Stomach (tissue), 9 donors: Measurements from ENCODE around the gene ZBTB2. TPM values are rescaled to one million over a fixed set of nuclear protein-coding genes. Genes with fewer than 3 reads are reported as not detected.

ENCODE experiments used
- DNase-seq, 2 donors: peaks; one replicate each; pipeline versions ENCODE4 v3.0.0 to v3.0.0-alpha.2; 2013 to 2019
- H3K27ac ChIP-seq, 5 donors: fragments of 200-600 bp in 4 of 5; sonication (generic) in 4 of 5; one replicate each; pipeline ENCODE4 v1.5.1; 2013 to 2019; ENCODE audit warnings: mild to moderate bottlenecking in 1 of 5, moderate library complexity in 1 of 5
- H3K27me3 ChIP-seq, 3 donors: fragments of 200-600 bp; sonication (generic); one replicate each; pipeline ENCODE4 v1.5.1; 2017 to 2019; ENCODE audit warnings: mixed run types in 1 of 3
- H3K36me3 ChIP-seq, 4 donors: fragments of 200-600 bp; sonication (generic); 1 replicate in 3 of 4; 2 replicates in 1 of 4; pipeline ENCODE4 v1.5.1; 2016 to 2019
- H3K4me1 ChIP-seq, 4 donors: fragments of 200-600 bp; sonication (generic); one replicate each; pipeline ENCODE4 v1.5.1; 2016 to 2019
- H3K4me3 ChIP-seq, 4 donors: fragments of 200-600 bp; sonication (generic) in 3 of 4; one replicate each; pipeline ENCODE4 v1.5.1; 2016 to 2019; ENCODE audit warnings: mild to moderate bottlenecking in 1 of 4
- H3K9me3 ChIP-seq, 4 donors: fragments of 200-600 bp; sonication (generic); one replicate each; pipeline ENCODE4 v1.5.1; 2016 to 2019
- CTCF ChIP-seq, 7 experiments: fragments of 450-650 bp in 4 of 7; fragments of 200-600 bp in 3 of 7; sonication (generic) in 3 of 7; IDR thresholded peaks; one replicate each; pipeline ENCODE4 v1.5.1; 2016 to 2019; ENCODE audit warnings: antibody characterized with exemption in 7 of 7, control low read depth in 2 of 7, mild to moderate bottlenecking in 1 of 7
- EP300 ChIP-seq: sonication (generic); formaldehyde crosslinking; IDR thresholded peaks from one replicate; pipeline ENCODE4 v1.6.1; 2017; ENCODE audit warnings: antibody characterized with exemption
- POLR2A ChIP-seq, 4 donors: fragments of 450-650 bp; IDR thresholded peaks; one replicate each; pipeline ENCODE4 v1.6.1; 2016; ENCODE audit warnings: antibody characterized with exemption in 4 of 4, control low read depth in 2 of 4, mild to moderate bottlenecking in 1 of 4, moderate library complexity in 1 of 4
- POLR2AphosphoS5 ChIP-seq, 3 donors: sonication (generic); formaldehyde crosslinking; IDR thresholded peaks; one replicate each; pipeline ENCODE4 v1.6.1; 2016; ENCODE audit warnings: antibody characterized with exemption in 3 of 3
- WGBS, 5 donors: extraction: QIAGEN DNeasy Blood & Tissue Kit in 3 of 5; methylation state at CpG; one replicate each; pipeline versions ENCODE4 v1.1.5 to v1.1.7; 2013 to 2018; 5-methylcytosine and 5-hydroxymethylcytosine counted together
- intact Hi-C: fragments of 100-400 bp; cut with DNase I; formaldehyde crosslinking; loops from one replicate; pipeline ENCODE4 v1.15.1; 2023; ENCODE audit warnings: low total_unique reads
- polyA plus RNA-seq, 3 donors: library from polyadenylated mRNA; stranded (reverse); fragments of 200-250 nt; gene quantifications; one replicate each; pipeline ENCODE4 v1.2.3, GENCODE V29; 2013
- total RNA-seq, 5 donors: library from RNA; depleted of rRNA; stranded (reverse); fragments of >200 nt; gene quantifications; one replicate each; pipeline versions ENCODE4 v1.1.0 to v1.2.3, GENCODE V29; 2014 to 2016
- donor health status: healthy with polysubstance abuse.
- donor health status: Bipolar disorder and iron deficiency.
- donor health status: healthy.

The ZBTB2 gene
- total and polyA plus RNA-seq, 8 donors: 0.89 to 19.1 (median 7.5) TPM

GRCh38 chr6:151413372-151414145 is 22.2 kb upstream of the ZBTB2 start:
- TF ChIP-seq POLR2AphosphoS5 (IDR thresholded peaks at IDR 0.05): no peak
- no peak for TF ChIP-seq EP300
- no peak for TF ChIP-seq POLR2A (IDR thresholded peaks at IDR 0.05)
- TF ChIP-seq CTCF (IDR thresholded peaks at IDR 0.05): no peak
- no peaks in the 10 kb centered on the region for H3K4me1 ChIP-seq
- no peaks in the 10 kb centered on the region for H3K27me3 ChIP-seq
- peaks cover 13 to 73% (median 71%) of the 10 kb centered on the region in 4 donors for H3K36me3 ChIP-seq
- WGBS, 5 donors: 93 to 96% (median 95%) methylated on average over 8 of the region's 8 CpGs
- no peaks in the 10 kb centered on the region for H3K9me3 ChIP-seq
- no peak overlapping the region for H3K4me3 ChIP-seq
- intact Hi-C loops: no loop called here
- DNase-seq: peak in 1 of 2 donors; percentile 35
- H3K27ac ChIP-seq: no peak overlapping the region

GRCh38 chr6:151412909-151413308 is 21.6 kb upstream of the ZBTB2 start:
- H3K4me1 ChIP-seq: no peaks in the 10 kb centered on the region
- no peak for TF ChIP-seq CTCF (IDR thresholded peaks at IDR 0.05)
- TF ChIP-seq POLR2A (IDR thresholded peaks at IDR 0.05): no peak
- TF ChIP-seq POLR2AphosphoS5 (IDR thresholded peaks at IDR 0.05): no peak
- no peak for TF ChIP-seq EP300
- no peaks in the 10 kb centered on the region for H3K9me3 ChIP-seq
- H3K4me3 ChIP-seq: no peak overlapping the region
- 92 to 97% (median 95%) methylated on average over 3 of the region's 3 CpGs for WGBS, 5 donors
- intact Hi-C loops: no loop called here
- peaks cover 13 to 72% (median 71%) of the 10 kb centered on the region in 4 donors for H3K36me3 ChIP-seq
- H3K27me3 ChIP-seq: no peaks in the 10 kb centered on the region
- no peak overlapping the region for H3K27ac ChIP-seq
- DNase-seq: no peak

GRCh38 chr6:151409679-151410078 is 18.3 kb upstream of the ZBTB2 start:
- Histone ChIP-seq H3K4me3 (no peak overlapping the region), H3K36me3 (peaks cover 3 to 62% (median 51%) of the 10 kb centered on the region in 4 donors), H3K27me3 (no peaks in the 10 kb centered on the region), H3K4me1 (peaks cover 0 to 15% (median 3%) of the 10 kb centered on the region in 4 donors), H3K27ac (no peak overlapping the region), H3K9me3 (no peaks in the 10 kb centered on the region)
- intact Hi-C loops: no loop called here
- TF ChIP-seq POLR2A (IDR thresholded peaks at IDR 0.05) (no peak), POLR2AphosphoS5 (IDR thresholded peaks at IDR 0.05) (no peak), EP300 (no peak), CTCF (IDR thresholded peaks at IDR 0.05) (no peak)
- WGBS, 5 donors: 92 to 98% (median 96%) methylated on average over 7 of the region's 7 CpGs
- DNase-seq: no peak

- no peak for DNase-seq
- Histone ChIP-seq H3K36me3 (peaks cover 3 to 62% (median 51%) of the 10 kb centered on the region in 4 donors), H3K27me3 (no peaks in the 10 kb centered on the region), H3K9me3 (no peaks in the 10 kb centered on the region), H3K4me3 (no peak overlapping the region), H3K27ac (no peak overlapping the region), H3K4me1 (peaks cover 0 to 18% (median 5%) of the 10 kb centered on the region in 4 donors)
- 85 to 90% (median 88%) methylated on average over 2 of the region's 2 CpGs for WGBS, 5 donors
- TF ChIP-seq CTCF (IDR thresholded peaks at IDR 0.05) (no peak), POLR2A (IDR thresholded peaks at IDR 0.05) (no peak), POLR2AphosphoS5 (IDR thresholded peaks at IDR 0.05) (no peak), EP300 (no peak)
- intact Hi-C loops: no loop called here
Observed at GRCh38 chr6:151409260-151409659, 17.9 kb upstream of the ZBTB2 start.
